SK-N-SH treated with all-trans-retinoic acid at 6 μM for 48 hours (cell line): ENCODE data around the gene ZBTB32.

Experiments
- ATAC-seq: fragments of 200-7000 bp; cut with Tn5 transposase; 3 replicates; pipeline ENCODE4 v1.9.1; 2020; ENCODE audit warnings: mild to moderate bottlenecking, moderate library complexity
- ARNTL ChIP-seq: fragments of 450-650 bp; formaldehyde crosslinking; IDR thresholded peaks from 2 replicates; pipeline ENCODE4 v1.5.0; 2020; ENCODE audit warnings: low read depth, mild to moderate bottlenecking, moderate library complexity, borderline replicate concordance
- BACH2 ChIP-seq: fragments of 250-450 bp; sonication (Bioruptor Pico); IDR thresholded peaks from 2 replicates; pipeline ENCODE4 v1.9.0; 2021; ENCODE audit warnings: mild to moderate bottlenecking, borderline replicate concordance
- CREB5 ChIP-seq: fragments of 250-450 bp; sonication (Bioruptor Pico); IDR thresholded peaks from 2 replicates; pipeline ENCODE4 v1.5.1; 2020; ENCODE audit warnings: low read depth, mild to moderate bottlenecking, moderate library complexity
- CSDC2 ChIP-seq: fragments of 250-450 bp; sonication (Bioruptor Pico); IDR thresholded peaks from 2 replicates; pipeline ENCODE4 v1.5.0; 2020; ENCODE audit warnings: mild to moderate bottlenecking, moderate library complexity
- CSRNP3 ChIP-seq: fragments of 250-450 bp; sonication (Bioruptor Pico); IDR thresholded peaks from 2 replicates; pipeline ENCODE4 v1.5.1; 2021; ENCODE audit warnings: mild to moderate bottlenecking, moderate library complexity
- ISL1 ChIP-seq: fragments of 250-450 bp; sonication (Bioruptor Pico); IDR thresholded peaks from 2 replicates; pipeline ENCODE4 v2.1.2; 2022; ENCODE audit warnings: mild to moderate bottlenecking, moderate library complexity
- OSR1 ChIP-seq: fragments of 250-450 bp; sonication (Bioruptor Pico); IDR thresholded peaks from 2 replicates; pipeline ENCODE4 v1.8.0; 2022; ENCODE audit warnings: moderate library complexity, mild to moderate bottlenecking, inconsistent platforms
- PATZ1 ChIP-seq: fragments of 250-450 bp; sonication (Bioruptor Pico); IDR thresholded peaks from 2 replicates; pipeline ENCODE4 v1.8.0; 2020; ENCODE audit warnings: mild to moderate bottlenecking, moderate library complexity, borderline replicate concordance
- PPARA ChIP-seq: fragments of 250-450 bp; sonication (Bioruptor Pico); IDR thresholded peaks from 2 replicates; pipeline ENCODE4 v1.5.0; 2020; ENCODE audit warnings: mild to moderate bottlenecking, borderline replicate concordance
- RARB ChIP-seq: fragments of 250-450 bp; sonication (Bioruptor Pico); IDR thresholded peaks from 2 replicates; pipeline ENCODE4 v1.8.0; 2021; ENCODE audit warnings: mild to moderate bottlenecking, moderate library complexity
- SNAI2 ChIP-seq: fragments of 250-450 bp; sonication (Bioruptor Pico); IDR thresholded peaks from 2 replicates; pipeline ENCODE4 v1.5.0; 2020; ENCODE audit warnings: mild to moderate bottlenecking, moderate library complexity
- TCF4 ChIP-seq: fragments of 250-450 bp; sonication (Bioruptor Pico); IDR thresholded peaks from 2 replicates; pipeline ENCODE4 v1.8.0; 2021; ENCODE audit warnings: mild to moderate bottlenecking, moderate library complexity, borderline replicate concordance
- TSHZ2 ChIP-seq: fragments of 250-450 bp; sonication (Bioruptor Pico); IDR thresholded peaks from 2 replicates; pipeline ENCODE4 v1.5.0; 2020; ENCODE audit warnings: mild to moderate bottlenecking, moderate library complexity
- ZC3H10 ChIP-seq: fragments of 250-450 bp; sonication (Bioruptor Pico); IDR thresholded peaks from 2 replicates; pipeline ENCODE4 v1.5.1; 2021; ENCODE audit warnings: mild to moderate bottlenecking, moderate library complexity
- ZFP3 ChIP-seq: fragments of 250-450 bp; sonication (Bioruptor Pico); IDR thresholded peaks from 2 replicates; pipeline ENCODE4 v1.5.0; 2020; ENCODE audit warnings: mild to moderate bottlenecking, moderate library complexity
- ZNF565 ChIP-seq: fragments of 450-650 bp; formaldehyde crosslinking; conservative IDR thresholded peaks from 2 replicates; pipeline ENCODE4 v1.5.0; 2020; ENCODE audit warnings: low read depth, mild to moderate bottlenecking, moderate library complexity
- ZNF70 ChIP-seq: fragments of 450-650 bp; formaldehyde crosslinking; IDR thresholded peaks from 2 replicates; pipeline ENCODE4 v1.5.0; 2020; ENCODE audit warnings: mild to moderate bottlenecking, moderate library complexity
- ZNF8 ChIP-seq: fragments of 450-650 bp; formaldehyde crosslinking; IDR thresholded peaks from 2 replicates; pipeline ENCODE4 v1.5.0; 2020; ENCODE audit warnings: mild to moderate bottlenecking, moderate library complexity
- TF ChIP-seq, protein P1 (sequence below): fragments of 250-450 bp; sonication (Bioruptor Pico); IDR thresholded peaks from 2 replicates; pipeline ENCODE4 v1.8.0; 2021; ENCODE audit warnings: low read depth, mild to moderate bottlenecking, moderate library complexity, borderline replicate concordance

Gene ZBTB32

DNA sequence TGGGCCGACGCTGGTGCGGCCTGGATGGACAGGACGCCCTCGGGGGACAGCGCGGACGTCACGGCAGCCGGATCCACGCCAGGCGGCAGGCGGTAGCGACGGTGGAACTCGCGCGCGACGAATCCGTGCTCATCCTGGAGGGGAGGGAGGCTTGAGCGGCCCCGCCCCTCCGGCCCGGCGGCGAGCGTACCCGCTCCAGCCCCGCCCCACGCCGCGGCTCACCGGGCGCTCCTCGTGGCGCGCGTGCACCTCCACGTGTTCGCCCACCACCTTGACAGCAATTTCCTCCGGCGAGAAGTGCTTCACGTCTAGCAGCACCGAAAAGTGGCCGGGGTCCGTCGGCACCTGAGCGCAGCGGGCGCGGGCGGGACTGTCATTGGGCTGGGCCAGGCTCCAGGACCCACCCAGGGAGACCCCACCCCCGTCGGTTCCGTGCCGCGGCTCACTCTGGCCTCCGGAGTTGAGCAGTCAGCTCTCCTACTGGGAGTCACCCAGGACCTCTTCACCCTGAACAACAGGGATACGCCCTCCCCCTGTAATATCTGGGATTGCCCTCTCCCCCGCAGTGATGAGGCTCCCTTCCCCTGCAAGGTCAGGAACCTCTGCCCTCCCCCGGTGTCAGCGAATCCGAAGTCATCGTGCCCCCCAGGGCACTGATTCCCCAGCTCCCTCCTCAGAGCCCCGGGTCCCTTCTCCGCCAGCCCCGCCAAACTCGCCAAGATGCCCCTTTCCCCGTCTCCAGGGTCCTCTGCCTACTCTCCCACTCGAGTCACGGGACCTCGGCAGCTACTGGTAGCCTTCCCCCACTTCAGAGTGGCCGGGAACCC lies 51.4 kb downstream of the ZBTB32 start:
- TF ChIP-seq TCF4 (CRISPR knock-in tag) (no peak), ZNF565 (CRISPR knock-in tag) (no peak), CSRNP3 (CRISPR knock-in tag) (no peak), CREB5 (CRISPR knock-in tag) (no peak), OSR1 (CRISPR knock-in tag) (no peak), SNAI2 (CRISPR knock-in tag) (no peak), TSHZ2 (CRISPR knock-in tag) (no peak), ZC3H10 (no peak), PATZ1 (CRISPR knock-in tag) (no peak), PPARA (no peak), ISL1 (no peak), ARNTL (CRISPR knock-in tag) (no peak), ZFP3 (CRISPR knock-in tag) (no peak), RARB (CRISPR knock-in tag) (no peak), ZNF8 (no peak), CSDC2 (no peak), BACH2 (CRISPR knock-in tag) (no peak), ZNF70 (CRISPR knock-in tag) (no peak)
- TF ChIP-seq, protein P1, sequence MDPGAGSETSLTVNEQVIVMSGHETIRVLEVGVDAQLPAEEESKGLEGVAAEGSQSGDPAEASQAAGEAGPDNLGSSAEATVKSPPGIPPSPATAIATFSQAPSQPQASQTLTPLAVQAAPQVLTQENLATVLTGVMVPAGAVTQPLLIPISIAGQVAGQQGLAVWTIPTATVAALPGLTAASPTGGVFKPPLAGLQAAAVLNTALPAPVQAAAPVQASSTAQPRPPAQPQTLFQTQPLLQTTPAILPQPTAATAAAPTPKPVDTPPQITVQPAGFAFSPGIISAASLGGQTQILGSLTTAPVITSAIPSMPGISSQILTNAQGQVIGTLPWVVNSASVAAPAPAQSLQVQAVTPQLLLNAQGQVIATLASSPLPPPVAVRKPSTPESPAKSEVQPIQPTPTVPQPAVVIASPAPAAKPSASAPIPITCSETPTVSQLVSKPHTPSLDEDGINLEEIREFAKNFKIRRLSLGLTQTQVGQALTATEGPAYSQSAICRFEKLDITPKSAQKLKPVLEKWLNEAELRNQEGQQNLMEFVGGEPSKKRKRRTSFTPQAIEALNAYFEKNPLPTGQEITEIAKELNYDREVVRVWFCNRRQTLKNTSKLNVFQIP = no peak
- TF ChIP-seq, all 23 proteins: peak for 0
- ATAC-seq = no peak

GRCh38 chr19:35756377-35757230 lies 52.2 kb downstream of the ZBTB32 start, which contains the start of gene HSPB6:
Gene HSPB6, minus strand, starts transcription at chr19:35757029. Its CDS starts 21 bp downstream, at chr19:35757008.
- no peak for ATAC-seq
- TF ChIP-seq ZNF70 (CRISPR knock-in tag) (no peak), OSR1 (CRISPR knock-in tag) (no peak), ZNF8 (no peak), PATZ1 (CRISPR knock-in tag) (no peak), TCF4 (CRISPR knock-in tag) (no peak), ZC3H10 (no peak), TSHZ2 (CRISPR knock-in tag) (no peak), RARB (CRISPR knock-in tag) (no peak), SNAI2 (CRISPR knock-in tag) (no peak)
- TF ChIP-seq, protein P1 = no peak
- TF ChIP-seq, all 23 proteins: peak for 0
